ENCODE results near the gene SLC44A1. TPM values are rescaled to one million over a fixed set of nuclear protein-coding genes. Genes with fewer than 3 reads are reported as not detected.
"Not testable (repeated sequence)": the region's sequence is repeated elsewhere in the genome, so short reads cannot be mapped to it uniquely, and the experiment has no call there.

Gene SLC44A1
- total and polyA plus RNA-seq, 2 of the 13 experiments (the other 11 are each of a cell fraction or from before 2014, with no cell fraction given): 21.4 to 40.8 TPM

DNA sequence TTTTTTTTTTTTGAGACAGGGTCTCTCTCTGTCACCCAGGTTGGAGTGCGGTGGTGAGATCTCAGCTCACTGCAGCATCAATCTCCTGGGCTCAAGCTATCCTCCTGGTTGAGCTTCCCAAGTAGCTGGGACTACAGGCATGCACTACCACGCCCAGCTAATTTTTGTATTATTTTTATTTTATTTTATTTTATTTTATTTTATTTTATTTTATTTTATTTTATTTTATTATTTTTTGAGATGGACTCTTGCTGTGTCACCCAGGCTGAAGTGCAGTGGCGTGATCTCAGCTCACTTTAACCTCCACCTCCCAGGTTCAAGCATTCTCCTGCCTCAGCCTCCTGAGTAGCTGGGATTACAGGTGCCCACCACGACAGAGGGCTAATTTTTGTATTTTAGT, 12.1 kb downstream of the SLC44A1 start:
- FAIRE-seq; H3K9ac ChIP-seq (ENCODE audit: insufficient read depth, low read depth, low read length); DNase-seq (ENCODE audit: low spot score); intact Hi-C loops (cut with micrococcal nuclease; ENCODE audit: unreplicated experiment); H3K4me2 ChIP-seq (ENCODE audit: low read depth, low read length); H2AFZ ChIP-seq (ENCODE audit: low read length); H3K9me3 ChIP-seq (ENCODE audit: low read length); H3K36me3 ChIP-seq (replicated peaks in 1 of 2; ENCODE audit: control insufficient read depth in 1 of 2, insufficient read depth in 2 of 2, low read length in 2 of 2); H3K27ac ChIP-seq (ENCODE audit: extremely low read length, insufficient read depth, low read length); POLR2A ChIA-PET; in situ Hi-C loops (cut with HindIII; ENCODE audit: extremely low pct_ligation_motif_present, low pct_unique_long_range_greater_than_20kb); H3K4me3 ChIP-seq (replicated peaks in 1 of 3; ENCODE audit: insufficient read depth in 1 of 3, low read depth in 2 of 3, low read length in 3 of 3); H3K27me3 ChIP-seq (ENCODE audit: control insufficient read depth in 1 of 2, insufficient read depth in 2 of 2, low read length in 2 of 2); BruUV-seq (replicated peaks); ATAC-seq; CTCF ChIA-PET (ENCODE audit: low intra/inter-chr PET ratio, low total read pairs); H4K20me1 ChIP-seq (ENCODE audit: insufficient read depth, low read length): not testable (repeated sequence)
- Histone ChIP-seq H3K4me1 (ENCODE audit: insufficient read depth, low read length) (peaks cover 57% of the 10 kb centered on the region), H3K79me2 (ENCODE audit: insufficient read depth, low read length) (peaks cover 58% of the 10 kb centered on the region)
- over 99% methylated on average over 4 of the region's 4 CpGs for WGBS (ENCODE audit: low lambda C conversion rate)

DNA sequence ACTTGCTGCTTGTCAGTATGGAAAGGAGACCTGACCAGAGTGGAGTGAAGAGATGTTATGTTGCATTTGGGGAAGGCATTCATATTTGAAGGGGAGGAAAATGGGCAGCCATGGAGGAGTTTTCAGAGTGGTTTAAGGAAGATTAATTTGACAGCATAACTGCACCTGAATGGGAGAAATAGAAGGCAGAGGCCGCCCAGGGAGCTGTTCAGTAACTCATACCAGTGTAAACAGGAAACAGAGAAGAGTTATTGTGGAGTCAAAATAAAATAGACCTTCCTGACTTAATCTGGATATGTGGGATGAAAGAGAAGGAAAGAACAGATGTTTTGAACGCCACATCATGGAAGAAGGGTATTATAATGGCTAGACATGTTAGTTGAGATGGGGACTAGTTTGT, 13.4 kb downstream of the SLC44A1 start:
- no TSS peak for BruUV-seq (replicated peaks)
- Histone ChIP-seq H3K27me3 (ENCODE audit: control insufficient read depth in 1 of 2, insufficient read depth in 2 of 2, low read length in 2 of 2) (no peaks in the 10 kb centered on the region), H3K4me1 (ENCODE audit: insufficient read depth, low read length) (peaks cover 53% of the 10 kb centered on the region), H3K9me3 (ENCODE audit: low read length) (no peaks in the 10 kb centered on the region), H3K27ac (ENCODE audit: extremely low read length, insufficient read depth, low read length) (no peak overlapping the region), H3K4me3 (replicated peaks in 1 of 3; ENCODE audit: insufficient read depth in 1 of 3, low read depth in 2 of 3, low read length in 3 of 3) (no peak overlapping the region), H3K79me2 (ENCODE audit: insufficient read depth, low read length) (peaks cover 50% of the 10 kb centered on the region), H3K36me3 (replicated peaks in 1 of 2; ENCODE audit: control insufficient read depth in 1 of 2, insufficient read depth in 2 of 2, low read length in 2 of 2) (no peaks in the 10 kb centered on the region), H2AFZ (ENCODE audit: low read length) (no peak overlapping the region), H3K4me2 (ENCODE audit: low read depth, low read length) (no peak overlapping the region), H4K20me1 (ENCODE audit: insufficient read depth, low read length) (no peaks in the 10 kb centered on the region), H3K9ac (ENCODE audit: insufficient read depth, low read depth, low read length) (no peak overlapping the region)
- ChIA-PET POLR2A (no interaction called here), CTCF (ENCODE audit: low intra/inter-chr PET ratio, low total read pairs) (no interaction called here)
- DNase-seq (ENCODE audit: low spot score) (no peak), FAIRE-seq (no peak), ATAC-seq (no peak; the same call in 2 of the 3 replicates)
- in situ Hi-C loops (cut with HindIII; ENCODE audit: extremely low pct_ligation_motif_present, low pct_unique_long_range_greater_than_20kb): no loop called here
- WGBS (ENCODE audit: low lambda C conversion rate): 95% methylated on average over 2 of the region's 2 CpGs
- intact Hi-C loops (cut with micrococcal nuclease; ENCODE audit: unreplicated experiment): no loop called here
- TF ChIP-seq, protein P1, sequence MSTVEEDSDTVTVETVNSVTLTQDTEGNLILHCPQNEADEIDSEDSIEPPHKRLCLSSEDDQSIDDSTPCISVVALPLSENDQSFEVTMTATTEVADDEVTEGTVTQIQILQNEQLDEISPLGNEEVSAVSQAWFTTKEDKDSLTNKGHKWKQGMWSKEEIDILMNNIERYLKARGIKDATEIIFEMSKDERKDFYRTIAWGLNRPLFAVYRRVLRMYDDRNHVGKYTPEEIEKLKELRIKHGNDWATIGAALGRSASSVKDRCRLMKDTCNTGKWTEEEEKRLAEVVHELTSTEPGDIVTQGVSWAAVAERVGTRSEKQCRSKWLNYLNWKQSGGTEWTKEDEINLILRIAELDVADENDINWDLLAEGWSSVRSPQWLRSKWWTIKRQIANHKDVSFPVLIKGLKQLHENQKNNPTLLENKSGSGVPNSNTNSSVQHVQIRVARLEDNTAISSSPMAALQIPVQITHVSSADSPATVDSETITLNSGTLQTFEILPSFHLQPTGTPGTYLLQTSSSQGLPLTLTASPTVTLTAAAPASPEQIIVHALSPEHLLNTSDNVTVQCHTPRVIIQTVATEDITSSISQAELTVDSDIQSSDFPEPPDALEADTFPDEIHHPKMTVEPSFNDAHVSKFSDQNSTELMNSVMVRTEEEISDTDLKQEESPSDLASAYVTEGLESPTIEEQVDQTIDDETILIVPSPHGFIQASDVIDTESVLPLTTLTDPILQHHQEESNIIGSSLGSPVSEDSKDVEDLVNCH (CRISPR knock-in tag; IDR thresholded peaks at IDR 0.05): no peak
- TF ChIP-seq FOXM1 (CRISPR knock-in tag; IDR thresholded peaks at IDR 0.05): no peak
- TF ChIP-seq HNRNPL (IDR thresholded peaks at IDR 0.05; ENCODE audit: low read depth, low read length): no peak
- TF ChIP-seq RORA (CRISPR knock-in tag; IDR thresholded peaks at IDR 0.05): no peak
- no peak for TF ChIP-seq NR2C2 (CRISPR knock-in tag; IDR thresholded peaks at IDR 0.05; ENCODE audit: borderline replicate concordance)
- TF ChIP-seq IKZF4 (CRISPR knock-in tag; IDR thresholded peaks at IDR 0.05; ENCODE audit: borderline replicate concordance, low read depth, not compliant biosample characterization): no peak
- TF ChIP-seq, protein P2, sequence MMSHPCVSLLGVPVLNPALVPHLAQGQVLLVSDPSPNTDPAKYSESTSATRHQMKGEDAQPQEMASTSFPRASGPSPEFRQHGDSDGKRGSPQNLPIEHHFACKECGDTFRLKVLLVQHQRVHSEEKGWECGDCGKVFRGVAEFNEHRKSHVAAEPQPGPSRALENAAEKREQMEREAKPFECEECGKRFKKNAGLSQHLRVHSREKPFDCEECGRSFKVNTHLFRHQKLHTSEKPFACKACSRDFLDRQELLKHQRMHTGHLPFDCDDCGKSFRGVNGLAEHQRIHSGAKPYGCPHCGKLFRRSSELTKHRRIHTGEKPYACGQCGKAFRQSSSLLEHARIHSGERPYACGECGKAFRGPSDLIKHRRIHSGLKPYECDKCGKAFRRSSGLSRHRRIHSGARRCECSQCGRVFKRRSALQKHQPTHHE (CRISPR knock-in tag; IDR thresholded peaks at IDR 0.05; ENCODE audit: borderline replicate concordance): no peak
- TF ChIP-seq, protein P3, sequence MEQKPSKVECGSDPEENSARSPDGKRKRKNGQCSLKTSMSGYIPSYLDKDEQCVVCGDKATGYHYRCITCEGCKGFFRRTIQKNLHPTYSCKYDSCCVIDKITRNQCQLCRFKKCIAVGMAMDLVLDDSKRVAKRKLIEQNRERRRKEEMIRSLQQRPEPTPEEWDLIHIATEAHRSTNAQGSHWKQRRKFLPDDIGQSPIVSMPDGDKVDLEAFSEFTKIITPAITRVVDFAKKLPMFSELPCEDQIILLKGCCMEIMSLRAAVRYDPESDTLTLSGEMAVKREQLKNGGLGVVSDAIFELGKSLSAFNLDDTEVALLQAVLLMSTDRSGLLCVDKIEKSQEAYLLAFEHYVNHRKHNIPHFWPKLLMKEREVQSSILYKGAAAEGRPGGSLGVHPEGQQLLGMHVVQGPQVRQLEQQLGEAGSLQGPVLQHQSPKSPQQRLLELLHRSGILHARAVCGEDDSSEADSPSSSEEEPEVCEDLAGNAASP (CRISPR knock-in tag; IDR thresholded peaks at IDR 0.05; ENCODE audit: borderline replicate concordance): no peak
- no peak for TF ChIP-seq ZFP36L2 (CRISPR knock-in tag; IDR thresholded peaks at IDR 0.05)
- no peak for TF ChIP-seq FOXK2 (IDR thresholded peaks at IDR 0.05)
- TF ChIP-seq ZNF749 (CRISPR knock-in tag; IDR thresholded peaks at IDR 0.05; ENCODE audit: borderline replicate concordance): no peak
- TF ChIP-seq, protein P4, sequence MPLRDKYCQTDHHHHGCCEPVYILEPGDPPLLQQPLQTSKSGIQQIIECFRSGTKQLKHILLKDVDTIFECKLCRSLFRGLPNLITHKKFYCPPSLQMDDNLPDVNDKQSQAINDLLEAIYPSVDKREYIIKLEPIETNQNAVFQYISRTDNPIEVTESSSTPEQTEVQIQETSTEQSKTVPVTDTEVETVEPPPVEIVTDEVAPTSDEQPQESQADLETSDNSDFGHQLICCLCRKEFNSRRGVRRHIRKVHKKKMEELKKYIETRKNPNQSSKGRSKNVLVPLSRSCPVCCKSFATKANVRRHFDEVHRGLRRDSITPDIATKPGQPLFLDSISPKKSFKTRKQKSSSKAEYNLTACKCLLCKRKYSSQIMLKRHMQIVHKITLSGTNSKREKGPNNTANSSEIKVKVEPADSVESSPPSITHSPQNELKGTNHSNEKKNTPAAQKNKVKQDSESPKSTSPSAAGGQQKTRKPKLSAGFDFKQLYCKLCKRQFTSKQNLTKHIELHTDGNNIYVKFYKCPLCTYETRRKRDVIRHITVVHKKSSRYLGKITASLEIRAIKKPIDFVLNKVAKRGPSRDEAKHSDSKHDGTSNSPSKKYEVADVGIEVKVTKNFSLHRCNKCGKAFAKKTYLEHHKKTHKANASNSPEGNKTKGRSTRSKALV (CRISPR knock-in tag; IDR thresholded peaks at IDR 0.05): no peak
